Thyroid gland (tissue), 4 donors: ENCODE data around the gene DSCAM. TPM values are rescaled to one million over a fixed set of nuclear protein-coding genes. Genes with fewer than 3 reads are reported as not detected.

ENCODE experiments used
- DNase-seq, 2 donors: peaks; one replicate each; pipeline ENCODE4 v3.0.0-alpha.2; 2019
- H3K27ac ChIP-seq, 3 donors: fragments of 200-600 bp; sonication (generic); 1 replicate in 2 of 3; 2 replicates in 1 of 3; pipeline ENCODE4 v1.5.1; 2016 to 2019; ENCODE audit warnings: mild to moderate bottlenecking in 1 of 3, moderate library complexity in 1 of 3
- H3K27me3 ChIP-seq: fragments of 200-600 bp; sonication (generic); one replicate; pipeline ENCODE4 v1.5.1; 2019
- H3K36me3 ChIP-seq, 2 donors: fragments of 200-600 bp; sonication (generic); one replicate each; pipeline ENCODE4 v1.5.1; 2016 to 2019
- H3K4me1 ChIP-seq, 2 donors: fragments of 200-600 bp; sonication (generic); one replicate each; pipeline ENCODE4 v1.5.1; 2017 to 2019
- H3K4me3 ChIP-seq, 3 donors: fragments of 200-600 bp; sonication (generic); replicated peaks in 1 of 3; 1 replicate in 2 of 3; 2 replicates in 1 of 3; pipeline ENCODE4 v1.5.1; 2016; ENCODE audit warnings: mild to moderate bottlenecking in 1 of 3
- H3K9me3 ChIP-seq: fragments of 200-600 bp; sonication (generic); one replicate; pipeline ENCODE4 v1.5.1; 2017
- POLR2A ChIP-seq, 2 donors: fragments of 450-650 bp; IDR thresholded peaks; one replicate each; pipeline ENCODE4 v1.6.1; 2017; ENCODE audit warnings: antibody characterized with exemption in 2 of 2, mild to moderate bottlenecking in 2 of 2, moderate library complexity in 1 of 2
- WGBS, 2 donors: methylation state at CpG; one replicate each; pipeline ENCODE4 v1.1.5; 2017; 5-methylcytosine and 5-hydroxymethylcytosine counted together
- intact Hi-C: fragments of 100-400 bp; cut with DNase I; formaldehyde crosslinking; loops from one replicate; pipeline ENCODE4 v1.15.1; 2023
- total RNA-seq, 4 donors: library from RNA; depleted of rRNA; stranded (reverse); fragments of >200 nt; gene quantifications; one replicate each; pipeline ENCODE4 v1.2.3, GENCODE V29; 2016
- TF ChIP-seq, protein P1 (sequence below), 6 experiments: fragments of 200-600 bp in 3 of 6; fragments of 450-650 bp in 3 of 6; sonication (generic) in 3 of 6; IDR thresholded peaks; one replicate each; pipeline ENCODE4 v1.5.1; 2016 to 2019; ENCODE audit warnings: antibody characterized with exemption in 6 of 6, mild to moderate bottlenecking in 2 of 6, inconsistent platforms in 1 of 6, moderate library complexity in 1 of 6

The DSCAM gene
- total RNA-seq, 4 donors from 2014 or later, result 0.20 TPM; not detected in 3

DNA sequence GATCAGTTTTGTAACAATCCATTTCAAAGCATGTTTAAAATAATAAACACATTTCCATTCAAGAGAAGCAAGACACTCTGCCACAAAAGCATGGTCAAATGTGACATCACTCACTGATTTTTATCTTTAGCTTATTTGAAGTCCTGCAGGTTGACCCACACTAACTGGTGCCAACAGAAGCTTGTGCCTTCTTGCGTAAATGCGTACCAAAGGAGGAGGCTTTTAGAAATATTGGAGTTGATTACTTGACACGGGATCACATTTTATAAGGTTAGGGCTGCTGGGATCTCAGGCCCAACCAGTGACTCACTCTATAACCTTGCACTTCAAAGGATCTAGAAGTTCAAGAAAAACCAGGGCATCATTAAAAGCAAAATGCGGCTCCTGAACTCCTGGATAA, 776.1 kb downstream of the DSCAM start:
- 92 to 96% methylated on average over 4 of the region's 4 CpGs for WGBS, 2 donors
- Histone ChIP-seq H3K4me3 (no peak overlapping the region), H3K27me3 (no peaks in the 10 kb centered on the region), H3K27ac (no peak overlapping the region), H3K36me3 (no peaks in the 10 kb centered on the region), H3K9me3 (no peaks in the 10 kb centered on the region), H3K4me1 (no peaks in the 10 kb centered on the region)
- no peak for DNase-seq
- TF ChIP-seq POLR2A (IDR thresholded peaks at IDR 0.05), result no peak
- TF ChIP-seq, protein P1, sequence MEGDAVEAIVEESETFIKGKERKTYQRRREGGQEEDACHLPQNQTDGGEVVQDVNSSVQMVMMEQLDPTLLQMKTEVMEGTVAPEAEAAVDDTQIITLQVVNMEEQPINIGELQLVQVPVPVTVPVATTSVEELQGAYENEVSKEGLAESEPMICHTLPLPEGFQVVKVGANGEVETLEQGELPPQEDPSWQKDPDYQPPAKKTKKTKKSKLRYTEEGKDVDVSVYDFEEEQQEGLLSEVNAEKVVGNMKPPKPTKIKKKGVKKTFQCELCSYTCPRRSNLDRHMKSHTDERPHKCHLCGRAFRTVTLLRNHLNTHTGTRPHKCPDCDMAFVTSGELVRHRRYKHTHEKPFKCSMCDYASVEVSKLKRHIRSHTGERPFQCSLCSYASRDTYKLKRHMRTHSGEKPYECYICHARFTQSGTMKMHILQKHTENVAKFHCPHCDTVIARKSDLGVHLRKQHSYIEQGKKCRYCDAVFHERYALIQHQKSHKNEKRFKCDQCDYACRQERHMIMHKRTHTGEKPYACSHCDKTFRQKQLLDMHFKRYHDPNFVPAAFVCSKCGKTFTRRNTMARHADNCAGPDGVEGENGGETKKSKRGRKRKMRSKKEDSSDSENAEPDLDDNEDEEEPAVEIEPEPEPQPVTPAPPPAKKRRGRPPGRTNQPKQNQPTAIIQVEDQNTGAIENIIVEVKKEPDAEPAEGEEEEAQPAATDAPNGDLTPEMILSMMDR (IDR thresholded peaks at IDR 0.05), result no peak
- intact Hi-C loops, result no loop called here

DNA sequence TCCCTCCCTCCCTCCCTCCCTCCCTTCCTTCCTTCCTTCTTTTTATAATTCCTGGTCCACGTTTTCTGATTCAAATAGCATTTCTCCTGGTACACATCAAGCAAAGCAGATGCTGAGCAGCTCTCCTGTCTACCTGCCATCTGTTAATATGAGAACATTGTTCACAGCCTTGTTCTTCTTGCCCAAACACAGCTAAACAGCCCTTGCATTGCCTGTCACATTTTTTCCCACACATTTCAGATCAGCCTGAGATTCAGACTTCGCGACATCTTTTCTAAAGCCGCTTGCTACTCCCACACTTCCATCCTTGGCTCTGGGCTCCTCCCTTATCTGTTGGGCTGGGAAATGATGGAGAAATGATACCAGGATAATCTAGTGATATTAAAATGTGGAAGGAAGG, 779.2 kb downstream of the DSCAM start:
- 56 to 67% methylated on average over 4 of the region's 4 CpGs for WGBS, 2 donors
- no peaks in the 10 kb centered on the region for H3K9me3 ChIP-seq
- H3K4me1 ChIP-seq, result no peaks in the 10 kb centered on the region
- no peak for TF ChIP-seq POLR2A (IDR thresholded peaks at IDR 0.05)
- TF ChIP-seq, protein P1 (IDR thresholded peaks at IDR 0.05), result no peak
- no peak overlapping the region for H3K27ac ChIP-seq
- DNase-seq, result no peak
- no peaks in the 10 kb centered on the region for H3K36me3 ChIP-seq
- intact Hi-C loops, result no loop called here
- H3K4me3 ChIP-seq, result no peak overlapping the region
- no peaks in the 10 kb centered on the region for H3K27me3 ChIP-seq

DNA sequence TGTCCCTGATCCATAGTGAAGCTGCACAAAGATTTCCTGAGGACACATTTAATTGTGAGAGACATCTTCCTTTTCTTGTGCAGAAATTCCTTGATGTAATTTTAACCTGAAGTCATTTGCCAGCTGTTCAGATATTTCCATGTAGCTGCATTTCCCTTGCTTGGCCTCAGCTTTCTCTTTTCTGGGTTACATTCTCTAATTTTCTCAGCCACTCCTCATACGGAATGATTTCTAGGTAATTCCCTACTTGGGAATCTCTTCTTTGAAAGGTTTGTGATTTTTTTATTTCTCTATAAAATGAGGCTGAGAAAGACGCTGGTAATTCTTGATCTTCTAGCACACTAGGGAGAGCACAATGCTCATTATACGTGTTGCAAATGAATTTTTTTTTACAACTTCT, 780.7 kb downstream of the DSCAM start:
- TF ChIP-seq, protein P1 (IDR thresholded peaks at IDR 0.05), result no peak
- TF ChIP-seq POLR2A (IDR thresholded peaks at IDR 0.05), result no peak
- DNase-seq, result no peak
- Histone ChIP-seq H3K4me1 (no peaks in the 10 kb centered on the region), H3K9me3 (no peaks in the 10 kb centered on the region), H3K27me3 (no peaks in the 10 kb centered on the region), H3K36me3 (no peaks in the 10 kb centered on the region), H3K27ac (no peak overlapping the region), H3K4me3 (no peak overlapping the region)
- WGBS, 2 donors, result 76 to 87% methylated on average over 3 of the region's 3 CpGs
- intact Hi-C loops, result no loop called here

DNA sequence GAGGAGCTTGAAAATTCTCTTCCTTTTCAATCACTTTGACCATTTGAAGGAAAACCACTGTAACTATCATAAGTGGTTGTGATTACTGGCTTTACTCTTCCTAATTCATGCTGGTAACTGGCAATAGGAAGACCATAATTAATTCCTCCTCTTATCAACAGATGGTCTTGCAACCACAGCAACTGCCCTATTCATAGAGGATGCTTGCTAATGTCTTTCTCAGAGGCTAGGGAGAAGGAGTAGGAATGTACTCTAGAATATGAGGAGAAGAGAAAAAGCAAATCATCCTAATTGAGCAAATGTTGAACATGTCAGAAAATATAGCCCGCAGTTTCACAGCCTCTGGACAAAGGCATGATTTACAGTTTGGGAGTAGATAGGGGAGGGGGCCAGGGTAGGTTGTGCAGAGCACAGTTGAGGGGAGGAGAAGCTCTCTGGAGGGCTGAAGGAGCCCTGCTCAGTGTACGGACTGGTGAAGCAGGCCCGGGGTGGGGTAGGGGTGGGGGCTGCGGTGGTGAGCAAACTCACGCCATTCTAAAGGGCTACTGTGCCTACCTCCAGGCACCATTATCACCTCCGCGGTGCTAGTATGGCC, 786.8 kb downstream of the DSCAM start:
- no peaks in the 10 kb centered on the region for H3K9me3 ChIP-seq
- WGBS, 2 donors, result 88 to 98% methylated on average over 6 to 7 of the region's 7 CpGs
- no peak for DNase-seq
- no peak overlapping the region for H3K27ac ChIP-seq
- no peak overlapping the region for H3K4me3 ChIP-seq
- intact Hi-C loops, result no loop called here
- TF ChIP-seq, protein P1 (IDR thresholded peaks at IDR 0.05), result no peak
- TF ChIP-seq POLR2A (IDR thresholded peaks at IDR 0.05), result no peak
- H3K4me1 ChIP-seq, result peaks cover 0 to 1% of the 10 kb centered on the region in 2 donors
- H3K27me3 ChIP-seq, result no peaks in the 10 kb centered on the region
- no peaks in the 10 kb centered on the region for H3K36me3 ChIP-seq

DNA sequence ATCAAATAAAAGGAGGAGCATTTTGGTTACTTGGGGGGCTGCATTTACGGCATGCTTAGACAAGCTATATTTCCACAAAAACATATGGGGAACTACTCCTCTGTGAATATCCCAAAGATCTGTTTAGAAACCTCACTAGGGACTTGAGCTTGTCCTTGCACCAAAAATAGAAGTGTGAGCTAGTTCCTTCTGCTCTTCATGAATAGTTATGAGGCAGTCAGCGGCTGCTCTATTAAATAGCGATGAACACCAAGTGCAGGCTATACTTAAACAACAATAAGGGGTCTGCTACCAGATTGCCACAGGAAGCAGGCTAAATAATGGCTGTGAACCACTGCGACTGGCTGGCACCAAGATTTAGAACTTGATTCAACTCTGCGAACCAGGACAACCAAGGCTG, 789.6 kb downstream of the DSCAM start:
- no peak overlapping the region for H3K4me3 ChIP-seq
- H3K27me3 ChIP-seq, result no peaks in the 10 kb centered on the region
- H3K36me3 ChIP-seq, result no peaks in the 10 kb centered on the region
- intact Hi-C loops, result no loop called here
- DNase-seq, result no peak
- no peak for TF ChIP-seq POLR2A (IDR thresholded peaks at IDR 0.05)
- TF ChIP-seq, protein P1 (IDR thresholded peaks at IDR 0.05), result no peak
- 82 to 94% methylated on average over 5 of the region's 5 CpGs for WGBS, 2 donors
- H3K4me1 ChIP-seq, result peaks cover 15 to 24% of the 10 kb centered on the region in 2 donors
- H3K27ac ChIP-seq, result no peak overlapping the region
- no peaks in the 10 kb centered on the region for H3K9me3 ChIP-seq
